Measurements from ENCODE around the gene NEK11.

Gene NEK11

GRCh38 chr3:131397889-131398288 lies 371.2 kb downstream of the NEK11 start:
- Histone ChIP-seq H3K9ac (ENCODE audit: insufficient read length, low read depth) (no peak overlapping the region), H3K4me3 (ENCODE audit: insufficient read length, low read depth) (no peak overlapping the region), H3K27me3 (ENCODE audit: insufficient read depth, insufficient read length) (no peaks in the 10 kb centered on the region), H3K4me1 (ENCODE audit: insufficient read depth, insufficient read length) (no peaks in the 10 kb centered on the region), H3K9me3 (ENCODE audit: insufficient read depth, low read length) (no peaks in the 10 kb centered on the region), H3K36me3 (ENCODE audit: insufficient read depth, insufficient read length, low read length) (no peaks in the 10 kb centered on the region)
- no peak for DNase-seq (ENCODE audit: low read depth, low spot score)
- TF ChIP-seq ZNF274 (IDR thresholded peaks at IDR 0.05; ENCODE audit: low read depth, low read length) (no peak), YY1 (IDR thresholded peaks at IDR 0.05; ENCODE audit: insufficient read depth, insufficient read length) (no peak), SUZ12 (IDR thresholded peaks at IDR 0.05; ENCODE audit: extremely low read depth, insufficient read depth, insufficient read length) (no peak)

Data from NT2/D1 (cell line).